Mucosa of gallbladder (tissue), 1 donor: ENCODE data around the gene EML1. TPM values are rescaled to one million over a fixed set of nuclear protein-coding genes. Genes with fewer than 3 reads are reported as not detected.
A peak's percentile ranks its signal among the peaks of the same experiment; 100 is the strongest.

Source experiments
- DNase-seq: peaks from one replicate; pipeline ENCODE4 v3.0.0-alpha.2; 2020; ENCODE audit warnings: low spot score
- total RNA-seq: library from RNA; stranded (reverse); gene quantifications from one replicate; pipeline ENCODE4 v1.2.1, GENCODE V29; 2021
- donor health status: DM: no; HTN: no; CAD: no.

EML1 gene
- total RNA-seq, 1 donor from 2014 or later: 49.9 TPM

DNA sequence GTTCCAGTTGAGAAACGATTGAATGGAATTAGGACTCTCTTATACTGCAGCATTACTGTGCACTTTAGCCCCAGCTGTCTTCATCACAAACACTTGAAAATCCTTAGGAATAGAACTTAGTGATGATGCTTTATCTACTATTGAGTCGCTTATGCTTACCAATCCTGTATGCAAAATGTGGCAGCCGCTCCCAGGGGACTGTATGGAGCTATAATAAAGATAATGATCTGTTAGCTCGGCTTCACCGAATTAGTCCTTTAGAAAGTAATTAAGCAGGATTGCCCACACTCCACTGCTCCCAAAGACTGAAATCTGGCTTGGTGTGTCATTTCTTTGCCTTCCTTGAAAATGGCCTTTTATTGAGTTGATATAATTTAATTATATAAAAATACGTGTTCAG, 10.6 kb downstream of the EML1 start:
- no peak for DNase-seq

DNA sequence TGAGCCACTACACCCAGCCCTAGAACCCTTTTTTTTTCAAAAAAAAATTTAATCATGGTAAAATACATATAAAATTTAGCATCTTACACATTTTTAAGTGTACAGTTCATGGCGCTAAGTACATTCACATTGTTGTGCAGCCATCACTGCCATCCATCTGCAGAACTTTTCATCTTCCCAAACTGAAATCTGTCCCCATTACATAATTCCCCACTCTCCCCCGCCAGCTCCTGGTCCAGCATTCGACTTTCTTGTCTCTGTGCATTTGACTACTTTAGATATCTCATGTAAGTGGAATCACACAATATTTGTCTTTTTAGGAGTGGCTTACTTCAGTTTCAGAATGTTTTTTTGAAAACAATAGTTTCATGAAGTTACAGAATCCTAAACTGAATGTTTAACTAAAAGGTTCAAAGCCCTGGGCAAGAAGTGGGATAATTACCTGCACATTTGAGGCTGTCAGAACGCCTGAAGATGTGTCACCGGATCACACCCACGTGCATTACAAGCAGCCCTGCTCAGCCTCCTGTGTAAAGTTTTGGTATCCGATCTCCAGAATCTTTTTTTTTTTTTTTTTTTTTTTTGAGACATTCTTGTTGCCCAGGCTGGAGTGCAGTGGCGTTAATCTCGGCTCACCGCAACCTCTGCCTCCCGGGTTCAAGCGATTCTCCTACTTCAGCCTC, 12.7 kb downstream of the EML1 start:
- DNase-seq: no peak

DNA sequence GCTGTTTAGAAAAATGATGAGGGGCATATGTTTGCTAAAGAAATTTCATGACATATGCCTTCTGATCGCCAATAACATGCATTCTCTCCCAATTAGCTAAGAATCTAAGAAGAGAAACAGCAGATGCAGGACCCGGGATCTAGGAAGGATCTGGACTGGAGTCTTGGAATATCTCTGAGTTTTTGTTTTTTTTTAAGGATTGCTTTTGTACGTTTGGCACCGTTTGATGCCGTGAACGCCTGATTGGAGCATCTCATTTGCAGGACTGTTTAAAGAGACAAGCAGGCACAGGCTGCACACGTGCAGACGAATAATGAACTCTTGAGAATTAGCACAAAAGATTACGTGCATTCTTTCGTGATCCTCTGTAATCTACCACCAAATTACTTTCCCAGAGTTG, 13.6 kb downstream of the EML1 start:
- DNase-seq: no peak

DNA sequence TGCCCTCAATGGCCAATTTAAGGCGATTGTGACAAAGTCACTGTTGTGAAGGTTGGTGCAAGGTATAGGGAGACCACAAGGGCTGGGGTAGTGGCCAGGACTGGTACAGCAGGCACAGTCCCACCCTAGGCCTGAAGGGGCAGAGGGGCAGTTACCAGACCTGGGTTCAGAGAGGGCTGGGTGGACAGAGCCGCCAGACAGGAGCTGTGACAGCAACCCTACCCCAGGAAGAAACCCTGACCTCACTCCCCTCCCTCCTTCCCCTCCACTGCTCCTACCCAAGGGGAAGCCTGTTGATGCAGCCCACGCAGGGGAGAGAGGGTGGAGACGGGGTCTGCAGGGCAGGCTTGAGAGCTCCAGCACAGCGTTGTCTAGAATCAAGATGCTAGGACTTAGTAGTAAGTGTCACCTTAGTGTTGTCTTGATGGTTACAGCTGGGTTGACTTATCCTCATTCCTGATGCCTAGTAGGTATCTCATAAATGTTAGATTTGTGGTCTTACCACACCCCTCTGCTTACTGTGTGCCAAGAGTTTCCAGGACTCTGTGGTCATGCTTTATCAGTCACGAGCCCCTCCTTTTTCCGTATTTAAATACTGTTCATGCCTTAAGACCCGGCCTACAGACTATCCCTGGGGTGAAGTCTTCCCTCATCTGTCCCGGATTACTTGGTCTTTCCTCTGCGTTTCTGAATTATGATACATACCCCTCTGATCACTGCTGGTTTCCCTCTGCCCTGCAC, 14.4 kb downstream of the EML1 start:
- DNase-seq: no peak

DNA sequence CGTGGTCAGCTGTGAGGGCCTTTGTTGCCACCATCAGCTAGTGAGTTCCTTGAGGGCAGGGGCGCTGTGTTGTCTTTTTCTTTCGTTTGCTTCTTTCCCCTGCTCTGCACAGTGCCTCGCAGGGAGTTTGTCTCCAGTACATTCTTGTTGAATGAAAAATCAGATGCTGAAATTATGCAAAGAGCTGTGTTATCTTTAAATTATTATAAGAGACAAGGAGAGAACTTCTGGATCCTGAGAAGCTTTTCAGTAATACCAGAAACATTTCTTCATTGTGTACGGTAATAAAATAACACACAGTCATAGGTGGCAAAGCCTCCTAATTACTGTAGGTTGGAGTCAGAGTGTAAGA, 14.9 kb downstream of the EML1 start:
- no peak for DNase-seq

DNA sequence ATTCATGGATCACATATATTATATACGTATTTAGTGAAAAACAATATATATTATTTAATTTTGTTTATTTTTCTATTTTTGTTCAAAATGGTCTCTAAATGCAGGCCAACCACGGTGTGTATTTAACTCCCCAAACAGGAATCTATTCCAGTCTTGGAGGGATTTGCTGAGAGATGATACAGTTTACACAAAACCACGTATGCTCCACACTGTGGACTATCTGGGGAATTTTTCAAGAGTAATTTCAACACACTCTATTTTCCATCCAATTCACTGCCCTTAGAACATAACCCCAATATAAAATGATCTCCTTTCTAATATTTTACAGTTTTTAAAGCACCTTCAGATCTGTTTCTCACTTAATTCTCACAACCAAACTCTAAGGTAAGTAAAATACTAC, 15.3 kb downstream of the EML1 start:
- no peak for DNase-seq

DNA sequence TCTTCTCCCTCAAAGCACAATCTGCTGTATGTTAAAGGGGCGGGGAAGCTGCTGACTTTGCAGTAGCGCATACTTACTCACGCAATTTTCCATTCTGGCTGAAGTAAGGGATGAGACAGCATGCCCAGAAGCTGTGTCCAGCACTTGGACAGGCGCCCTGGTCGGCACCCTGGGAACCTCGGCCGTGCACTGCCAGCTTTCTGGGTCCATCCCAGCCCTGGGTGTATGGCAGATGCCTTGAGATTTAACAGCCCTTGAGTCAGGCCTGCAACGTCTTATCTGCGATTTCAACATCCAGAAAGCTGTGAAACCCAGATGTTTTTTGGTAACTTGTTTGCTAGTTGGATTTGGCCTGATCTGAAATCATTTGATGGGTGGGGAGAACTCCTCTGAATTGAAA, 16.1 kb downstream of the EML1 start:
- DNase-seq: peak; percentile 60

DNA sequence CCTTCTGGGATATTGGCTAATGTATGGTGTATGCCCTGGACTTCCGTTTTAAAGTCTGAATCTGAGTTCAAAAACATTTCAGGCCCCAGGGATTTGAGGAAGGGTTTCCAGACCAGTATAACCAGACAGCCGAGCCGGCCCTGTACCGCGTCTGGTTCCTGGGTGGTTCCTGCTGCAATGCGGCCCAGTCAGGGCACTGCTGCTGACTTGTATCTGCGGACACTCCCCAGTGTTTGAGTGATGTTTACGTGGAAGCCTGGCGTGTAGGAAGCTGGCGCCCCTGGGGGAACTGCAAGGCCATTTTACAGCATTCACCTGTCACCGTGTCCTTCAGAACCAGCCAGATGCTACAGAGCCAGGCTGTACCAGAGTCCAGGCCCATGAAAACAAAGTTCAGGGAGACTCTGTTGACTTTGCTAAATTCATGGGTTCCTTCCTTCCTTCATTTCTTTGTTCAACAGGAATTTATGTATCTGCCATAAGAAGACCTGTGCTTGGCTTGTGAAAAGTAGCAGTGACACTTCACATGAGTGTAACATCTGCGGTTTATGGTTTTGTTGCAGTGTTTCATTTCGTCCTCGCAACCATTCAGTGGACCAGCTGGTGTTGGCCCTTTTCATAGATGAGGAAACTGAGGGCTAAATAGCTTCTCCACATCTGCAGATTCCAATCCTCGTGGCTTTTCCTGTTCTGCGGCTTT, 16.8 kb downstream of the EML1 start:
- DNase-seq: peak; percentile 37

DNA sequence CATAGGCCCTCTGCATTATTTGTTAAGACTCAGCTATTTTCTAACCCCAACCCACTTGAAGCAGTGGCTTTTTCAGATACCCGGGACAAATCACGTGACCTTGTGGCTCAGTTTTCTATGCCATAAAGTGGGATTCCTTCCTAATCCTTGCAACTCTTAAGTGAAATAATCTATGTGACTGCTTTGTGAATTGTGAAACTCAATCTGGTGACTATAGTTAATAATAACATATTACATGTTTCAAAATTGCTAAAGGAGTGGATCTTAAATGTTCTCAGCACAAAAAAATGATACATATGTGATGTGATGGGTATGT, 17.3 kb downstream of the EML1 start:
- DNase-seq: no peak

DNA sequence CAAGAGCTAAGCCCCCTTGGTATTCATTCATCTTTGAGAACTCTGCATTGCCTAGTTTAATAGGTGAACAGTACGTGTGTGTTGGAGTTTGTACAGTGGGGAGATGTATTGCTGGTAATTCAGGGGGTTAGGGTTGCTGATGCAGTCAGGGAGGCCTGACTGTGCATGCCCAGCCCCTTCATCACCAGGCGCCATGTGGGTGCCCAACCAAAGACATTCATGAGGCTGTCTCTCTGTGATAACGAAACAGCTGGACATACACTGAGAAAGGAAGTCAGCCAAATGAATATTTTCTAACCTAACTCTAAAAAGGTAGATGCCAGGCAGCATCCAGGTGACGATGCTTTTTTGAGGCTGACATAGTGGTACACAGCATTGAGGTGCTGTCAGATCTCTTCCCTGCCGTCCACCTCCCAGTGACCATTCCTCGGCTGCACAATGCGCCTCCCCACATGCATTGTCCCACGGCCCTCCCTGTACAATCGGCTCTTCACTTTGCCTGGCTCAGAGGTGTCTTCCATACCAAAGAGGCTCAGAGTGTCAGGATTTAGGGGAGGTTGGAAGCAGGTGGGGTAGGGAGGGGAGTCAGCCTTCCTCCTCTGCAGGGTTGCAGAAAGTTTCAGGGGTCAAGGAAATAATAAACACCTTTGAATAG, 19.0 kb downstream of the EML1 start:
- no peak for DNase-seq

DNA sequence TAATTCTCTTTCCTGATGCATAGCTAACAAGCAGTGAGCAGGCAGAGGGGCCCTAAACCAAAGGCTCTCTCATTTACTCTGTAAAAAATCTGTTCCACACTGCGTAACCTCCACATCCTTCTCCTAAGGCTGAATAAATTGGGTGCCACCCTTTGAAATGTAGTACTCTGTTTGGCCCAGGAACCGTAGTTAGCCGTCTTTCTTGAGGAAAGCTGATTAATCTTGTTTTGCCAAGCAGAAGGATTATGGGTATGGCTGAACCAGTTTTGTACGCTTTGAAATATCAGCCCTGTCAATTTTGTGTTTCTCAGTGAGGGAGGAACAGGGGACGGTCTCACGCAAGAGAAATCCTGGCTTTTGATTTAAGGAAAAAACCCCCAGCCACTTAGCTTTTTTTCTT, 19.7 kb downstream of the EML1 start:
- DNase-seq: no peak

DNA sequence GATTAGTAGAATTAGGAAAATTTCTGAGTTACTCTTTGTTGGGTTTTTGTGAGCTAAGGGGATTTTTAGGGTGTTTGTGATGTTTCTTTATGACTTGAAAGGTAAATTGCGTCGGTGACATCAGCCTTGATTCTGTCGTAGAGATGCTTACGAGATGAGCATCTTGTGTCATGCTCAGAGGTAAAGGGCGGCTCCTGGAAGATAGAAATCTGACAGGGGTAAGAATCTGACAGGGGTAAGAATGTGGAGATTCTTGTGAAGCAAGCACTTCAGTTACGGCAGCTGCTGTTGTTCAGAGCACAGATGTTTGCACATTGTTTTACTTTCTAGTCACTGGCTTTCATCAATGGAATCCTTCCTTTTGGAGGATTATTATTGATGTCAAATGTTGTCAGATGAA, 22.5 kb downstream of the EML1 start:
- no peak for DNase-seq

DNA sequence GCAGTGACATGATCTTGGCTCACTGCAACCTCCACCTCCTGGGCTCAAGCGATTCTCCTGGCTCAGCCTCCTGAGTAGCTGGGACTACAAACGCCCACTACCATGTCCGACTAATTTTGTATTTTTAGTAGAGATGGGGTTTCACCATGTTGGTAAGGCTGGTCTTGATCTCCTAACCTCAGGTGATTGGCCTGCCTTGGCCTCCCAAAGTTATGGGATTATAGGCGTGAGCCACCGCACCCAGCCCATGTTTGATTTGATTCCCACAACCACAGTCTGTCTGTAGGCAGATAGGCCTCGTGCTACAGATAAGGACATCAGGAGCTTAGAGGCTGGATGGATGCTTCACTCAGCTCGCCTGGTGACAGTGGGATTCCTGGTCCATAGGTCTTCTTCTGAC, 23.0 kb downstream of the EML1 start:
- DNase-seq: no peak

DNA sequence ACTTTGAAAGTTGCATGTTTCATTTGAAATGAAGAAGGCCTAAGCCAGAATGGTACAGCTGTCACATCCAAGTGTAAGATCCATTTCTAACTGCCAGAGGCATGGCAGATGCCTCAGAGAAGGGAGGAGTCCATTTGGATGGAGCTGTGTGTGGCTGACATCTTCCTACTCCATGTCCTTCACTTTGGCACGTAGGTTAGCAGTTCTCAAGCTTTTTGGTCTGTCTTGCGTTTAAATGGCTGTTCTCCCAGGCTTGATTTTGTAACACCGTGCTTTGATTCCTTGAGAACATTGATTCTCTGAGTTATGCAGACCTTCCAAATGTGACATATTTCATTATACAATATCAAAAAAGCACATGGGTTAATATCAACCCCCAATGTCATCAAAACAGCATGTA, 23.4 kb downstream of the EML1 start:
- no peak for DNase-seq

DNA sequence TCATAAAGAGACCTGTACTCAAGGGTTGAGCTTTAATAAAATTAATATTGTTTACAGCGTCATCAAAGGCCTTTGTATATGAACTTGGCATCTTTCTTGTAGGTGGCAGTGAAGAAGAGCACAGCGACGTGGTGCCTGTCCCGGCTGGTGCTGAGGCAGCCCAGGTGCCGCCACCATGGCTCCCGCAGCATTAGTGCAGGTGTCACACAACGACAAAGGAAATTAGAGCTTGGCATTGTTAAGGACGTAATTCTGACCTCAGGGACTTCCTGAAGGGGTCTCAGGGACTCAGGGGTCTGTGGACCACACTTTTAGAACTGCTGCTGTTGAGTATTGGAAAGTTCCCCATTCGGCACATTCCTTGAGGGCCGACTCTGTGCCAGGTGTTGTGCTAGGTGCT, 24.1 kb downstream of the EML1 start:
- no peak for DNase-seq

DNA sequence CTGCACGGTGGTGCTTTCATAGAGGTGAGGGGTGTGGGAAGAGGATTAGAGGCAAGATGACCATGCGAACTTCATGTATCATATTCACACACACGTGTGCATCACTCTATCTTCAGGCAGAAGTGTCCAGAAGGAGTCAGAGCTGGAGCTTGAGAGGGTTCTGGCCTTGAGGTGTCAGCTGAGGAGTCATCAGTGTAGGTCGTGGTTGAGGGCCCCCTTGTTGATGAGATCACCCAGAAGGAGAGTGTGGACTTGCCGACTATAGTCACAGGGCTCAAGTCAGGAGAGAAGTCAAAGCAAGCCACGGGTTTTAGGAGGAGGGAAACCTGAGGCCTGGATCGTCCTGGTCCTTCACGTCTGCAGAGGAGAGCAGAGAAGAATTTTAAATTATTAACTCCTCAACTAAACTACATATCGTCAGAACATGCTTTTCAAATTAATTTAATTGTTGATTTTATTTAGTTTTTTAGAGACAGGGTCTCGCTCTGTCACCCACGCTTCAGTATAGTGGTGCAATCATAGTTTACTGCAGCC, 25.4 kb downstream of the EML1 start:
- DNase-seq: no peak

DNA sequence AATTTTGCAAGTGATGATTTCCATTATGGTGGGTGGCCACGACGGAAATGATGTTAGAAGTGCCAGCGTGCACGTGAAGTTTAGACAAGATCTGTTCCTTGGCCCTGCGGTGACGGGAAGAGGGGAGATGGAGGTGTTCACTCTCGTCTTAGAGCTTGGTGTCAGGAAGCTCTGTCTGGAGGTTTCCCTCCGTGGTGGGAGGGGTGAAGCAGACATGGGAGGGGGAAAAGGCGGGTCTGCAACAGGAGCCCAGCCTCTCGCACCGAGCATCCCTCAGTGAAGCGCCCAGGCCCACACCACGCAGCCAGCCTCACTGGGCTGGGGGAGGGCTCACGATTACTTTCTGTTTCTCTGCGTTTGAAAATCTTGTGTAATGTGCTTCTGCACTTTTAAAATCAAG, 26.3 kb downstream of the EML1 start:
- DNase-seq: no peak

DNA sequence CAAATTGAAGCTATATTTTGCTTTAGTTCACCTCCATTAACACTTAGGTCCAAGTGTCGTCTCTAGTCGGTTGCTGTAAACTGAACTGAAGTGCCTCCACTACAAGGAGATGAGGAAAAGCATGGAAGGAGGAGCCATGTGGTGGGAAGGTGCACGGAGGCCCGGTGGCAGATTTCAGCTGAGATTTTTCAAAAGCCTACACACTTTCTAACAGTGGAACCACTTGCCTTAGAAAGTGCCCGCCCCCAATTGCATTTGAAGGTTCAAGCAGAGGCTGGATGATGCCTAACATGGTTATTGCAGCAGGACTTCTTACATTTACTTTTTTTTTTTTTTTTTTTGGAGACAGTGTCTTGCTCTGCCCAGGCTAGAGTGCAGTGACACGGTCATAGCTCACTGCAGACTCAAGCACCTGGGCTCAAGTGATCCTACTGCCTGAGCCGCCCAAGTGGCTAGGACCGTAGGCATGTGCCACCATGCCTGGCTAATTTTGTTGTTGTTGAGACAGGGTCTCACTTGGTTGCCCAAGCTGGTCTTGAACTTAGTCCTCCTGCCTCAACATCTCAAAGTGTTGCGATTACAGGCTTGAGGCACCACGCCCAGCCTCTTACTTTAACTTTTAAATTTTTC, 27.6 kb downstream of the EML1 start:
- DNase-seq: no peak

DNA sequence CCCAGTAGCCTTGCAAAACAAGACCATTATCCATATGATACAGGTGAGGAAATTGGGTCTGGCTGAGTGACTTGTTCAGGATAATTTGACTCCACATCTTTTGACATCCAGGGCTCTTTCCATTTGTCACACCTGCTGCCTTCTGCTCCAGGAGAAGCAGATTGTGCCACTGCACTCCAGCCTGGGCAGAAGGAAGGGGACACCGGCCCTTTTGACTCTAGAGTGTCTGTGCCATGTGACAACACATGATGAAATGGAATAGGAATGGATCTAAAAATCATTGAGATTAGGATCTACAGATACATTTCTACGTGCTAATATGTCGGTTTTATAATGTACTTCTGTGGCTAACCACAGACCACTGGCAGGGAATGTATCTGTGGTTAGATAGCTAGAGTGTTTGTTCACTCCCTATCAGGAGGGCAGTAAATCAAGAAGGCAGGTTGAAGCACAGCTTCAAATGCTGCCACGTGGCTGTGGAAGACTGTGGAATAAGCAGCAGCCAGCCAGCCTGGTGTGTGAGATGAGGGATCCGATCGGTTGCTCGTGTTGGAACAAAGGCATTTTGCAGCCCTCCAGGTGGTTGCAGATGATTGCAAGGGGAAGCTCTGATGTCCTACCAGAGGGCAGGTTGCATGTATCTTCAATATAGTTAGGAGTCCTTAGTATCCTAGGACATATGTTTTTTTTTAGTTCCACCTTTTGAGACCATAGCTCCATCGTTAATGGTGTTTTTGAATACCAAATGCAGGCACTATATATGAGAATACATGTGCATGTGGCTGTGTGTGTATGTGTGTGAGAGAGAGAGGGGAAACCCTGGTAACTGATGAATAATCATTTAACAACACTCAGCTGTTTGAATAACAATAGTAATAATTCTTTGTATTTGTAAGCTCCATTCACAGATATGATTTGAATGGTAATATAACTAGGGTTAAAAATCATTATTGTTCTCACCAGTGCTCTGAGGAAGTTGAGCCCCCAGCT, 28.6 kb downstream of the EML1 start:
- DNase-seq: no peak

DNA sequence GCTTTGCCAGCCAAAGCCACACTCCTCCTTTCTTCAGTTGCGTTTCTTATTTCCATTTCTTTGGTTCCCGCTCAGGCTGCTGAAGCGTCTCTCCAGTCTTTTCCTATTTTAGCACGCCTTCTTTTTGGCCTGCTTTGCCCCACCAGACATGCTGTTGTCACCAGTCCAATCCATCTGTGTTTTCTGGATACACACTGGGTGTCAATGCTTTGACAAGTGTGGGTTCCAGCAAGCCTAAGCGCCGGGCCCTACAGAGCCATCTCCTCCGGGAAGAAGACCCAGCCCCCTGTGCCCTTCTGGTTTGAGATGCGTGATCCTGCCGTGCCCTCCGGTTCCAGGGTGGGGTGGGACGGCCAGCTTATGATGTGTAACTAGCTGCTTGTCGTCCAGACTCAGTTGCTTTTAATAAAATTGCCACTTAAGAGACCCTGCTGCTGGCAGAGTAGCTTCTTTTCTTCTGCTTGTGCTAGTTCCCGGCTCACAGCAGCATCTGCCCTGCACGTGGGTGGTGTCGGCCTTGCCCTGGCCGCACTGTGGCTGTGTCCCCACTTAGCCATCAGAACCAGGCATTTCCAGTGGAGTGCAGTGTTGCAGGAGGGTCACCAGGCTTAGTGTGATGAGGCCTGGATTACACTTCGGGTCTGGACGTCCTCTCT, 29.7 kb downstream of the EML1 start:
- no peak for DNase-seq
